NOMO-1 (cell line): ENCODE results near the gene CABP1.
"Not testable (repeated sequence)": the region's sequence is repeated elsewhere in the genome, so short reads cannot be mapped to it uniquely, and the experiment has no call there.

Source experiments
- DNase-seq, 2 experiments: peaks; one replicate each; lab custom pipeline; 2025; ENCODE audit not compliant: unreplicated experiment in 2 of 2; lab: John Stamatoyannopoulos, UW

The CABP1 gene

GRCh38 chr12:120639771-120640721 is at the start of gene CABP1:
Gene CABP1 (plus strand): TSS chr12:120640626. CDS start chr12:120640686, 60 bp downstream.
- DNase-seq = no peak

- no peak for DNase-seq
These were observed 49.6 kb upstream of the CABP1 start for GRCh38 chr12:120590741-120591407.

GRCh38 chr12:120592121-120593049 is 48.0 kb upstream of the CABP1 start:
- DNase-seq = no peak

- DNase-seq = no peak
These were observed 43.5 kb upstream of the CABP1 start for GRCh38 chr12:120596901-120597300.

- no peak for DNase-seq
These were observed 42.6 kb upstream of the CABP1 start for GRCh38 chr12:120597861-120598260.

- DNase-seq = peak; percentile 29 to 68
These were observed 41.6 kb upstream of the CABP1 start for GRCh38 chr12:120598674-120599463.

GRCh38 chr12:120599672-120600552 is 40.5 kb upstream of the CABP1 start:
- DNase-seq = no peak

GRCh38 chr12:120602416-120602815 is 38.0 kb upstream of the CABP1 start:
- DNase-seq = peak; percentile 70 to 93

- DNase-seq = no peak
These were observed 29.9 kb upstream of the CABP1 start for GRCh38 chr12:120610560-120610959.

GRCh38 chr12:120611534-120611933 is 28.9 kb upstream of the CABP1 start:
- not testable (repeated sequence) for DNase-seq

- DNase-seq = no peak
These were observed 25.6 kb upstream of the CABP1 start for GRCh38 chr12:120614848-120615247.

GRCh38 chr12:120617193-120617592 is 23.2 kb upstream of the CABP1 start:
- DNase-seq = not testable (repeated sequence)

GRCh38 chr12:120617767-120618166 is 22.7 kb upstream of the CABP1 start:
- not testable (repeated sequence) for DNase-seq

- DNase-seq = no peak
These were observed 21.3 kb upstream of the CABP1 start for GRCh38 chr12:120618954-120619615.

- no peak for DNase-seq
These were observed 19.8 kb upstream of the CABP1 start for GRCh38 chr12:120620624-120621023.

- no peak for DNase-seq
These were observed 14.6 kb upstream of the CABP1 start for GRCh38 chr12:120625557-120626419.

- no peak for DNase-seq
These were observed 11.5 kb upstream of the CABP1 start for GRCh38 chr12:120628919-120629318.
